ENCODE results near the gene FGB.

The FGB gene

GRCh38 chr4:154597798-154598774, 35.3 kb downstream of the FGB start:
- no peak for DNase-seq

GRCh38 chr4:154602404-154603020, 39.7 kb downstream of the FGB start:
- no peak for DNase-seq

DNA sequence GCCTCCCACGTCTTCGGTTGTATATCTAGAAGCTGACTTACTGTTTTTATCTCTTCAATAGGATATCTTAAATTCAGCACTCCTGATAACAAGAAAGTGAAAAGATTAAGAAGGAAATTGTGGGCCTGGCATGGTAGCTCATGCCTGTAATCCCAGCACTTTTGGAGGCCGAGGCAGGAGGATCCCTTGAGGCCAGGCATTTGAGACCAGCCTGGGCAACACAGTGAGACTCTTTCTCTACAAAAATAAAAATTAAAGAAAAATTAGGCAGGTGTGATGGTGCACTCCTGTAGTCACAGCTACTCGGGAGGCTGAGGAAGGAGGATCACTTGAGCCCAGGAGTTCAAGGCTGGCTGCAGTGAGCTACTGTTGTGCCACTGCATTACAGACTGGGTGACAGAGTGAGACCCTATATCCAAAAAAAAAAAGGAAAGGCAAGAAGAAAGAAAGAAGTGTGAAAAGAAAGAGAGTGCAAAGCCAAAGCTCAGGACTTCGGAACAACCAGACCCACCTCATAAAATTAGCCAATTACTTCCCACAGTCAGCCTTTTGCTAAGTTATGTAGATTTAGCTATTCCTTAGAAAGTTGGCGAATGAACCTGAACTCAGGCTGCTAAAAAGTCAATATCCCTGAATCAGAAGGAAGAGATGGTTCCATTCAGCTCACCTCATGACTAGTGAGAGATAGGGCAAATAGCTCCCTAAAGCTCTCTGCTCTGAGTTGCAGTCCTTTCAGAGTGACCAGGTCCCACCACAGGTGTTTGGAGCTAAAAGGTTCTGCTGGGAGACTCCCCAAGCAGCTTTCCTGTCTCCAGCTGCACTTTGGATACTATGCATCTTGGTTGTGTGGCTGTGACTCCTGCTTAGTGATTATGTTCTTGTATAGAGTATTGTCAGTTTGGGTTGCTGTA, 40.5 kb downstream of the FGB start:
- DNase-seq, result no peak

DNA sequence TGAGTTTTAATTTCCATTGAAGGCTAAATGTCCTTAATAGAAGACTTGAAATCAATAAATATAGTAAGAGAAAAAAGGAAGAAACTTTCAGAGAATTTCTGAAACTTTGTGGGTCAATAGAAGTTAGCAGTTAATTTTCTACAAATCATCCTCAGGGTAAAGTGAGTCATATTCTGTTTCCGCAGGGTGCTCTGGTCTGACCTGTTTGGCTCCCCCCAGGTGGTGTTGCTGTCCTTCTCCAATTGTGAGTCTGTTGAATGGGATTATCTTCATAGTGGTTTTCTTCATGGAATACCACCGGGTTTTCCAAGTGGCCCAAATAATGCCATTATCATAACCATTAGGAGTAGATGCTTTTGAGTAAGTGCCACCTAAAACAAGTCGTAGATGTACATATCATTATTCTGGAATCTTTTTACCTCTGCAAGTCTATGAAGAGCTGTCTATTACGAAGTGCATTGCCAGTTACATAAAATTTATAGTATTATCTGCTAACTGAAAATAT, 41.9 kb downstream of the FGB start:
- DNase-seq, result no peak

- no peak for DNase-seq
Measured at GRCh38 chr4:154606728-154607723, 44.2 kb downstream of the FGB start.

DNA sequence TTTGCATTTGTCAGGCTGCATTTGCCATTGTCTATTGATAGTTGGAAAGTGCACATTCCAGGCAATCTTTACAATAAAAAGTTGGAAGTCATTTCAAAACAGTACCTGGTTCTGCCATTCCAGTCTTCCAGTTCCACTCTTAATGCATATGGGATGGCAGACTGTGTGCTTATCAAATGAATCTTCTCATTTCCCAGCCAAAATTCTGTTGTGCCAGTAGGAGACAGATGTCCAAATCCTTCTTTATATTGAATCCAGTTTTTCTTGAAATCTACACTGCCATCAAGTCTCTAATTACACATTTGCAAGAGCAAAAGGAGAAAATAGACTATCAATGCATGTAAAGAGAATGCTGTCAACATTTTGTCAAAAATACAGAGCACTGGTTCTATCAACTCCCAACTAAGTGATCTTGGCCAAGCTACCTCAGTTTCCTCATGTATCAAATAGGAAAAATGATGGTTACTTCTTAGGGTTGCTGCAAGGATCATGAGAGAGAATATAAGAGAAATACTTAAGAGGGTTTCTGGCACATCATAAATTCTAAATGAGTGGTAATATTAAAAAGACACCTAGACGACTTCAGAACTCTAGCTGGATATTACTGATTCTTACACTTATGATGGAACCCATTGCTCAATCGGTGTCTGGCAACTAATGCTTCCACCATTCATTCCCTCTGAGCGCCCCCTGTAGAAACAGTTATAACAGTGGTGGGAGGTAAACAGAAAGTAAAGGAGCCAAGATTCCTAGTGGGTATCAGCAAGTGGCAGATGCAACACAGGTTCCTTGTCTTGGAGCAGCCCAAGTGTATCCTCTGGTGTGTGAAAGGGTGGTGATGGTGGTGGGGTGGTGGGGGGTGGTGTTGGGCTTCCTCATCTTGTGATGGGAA, 45.8 kb downstream of the FGB start:
- no peak for DNase-seq

DNA sequence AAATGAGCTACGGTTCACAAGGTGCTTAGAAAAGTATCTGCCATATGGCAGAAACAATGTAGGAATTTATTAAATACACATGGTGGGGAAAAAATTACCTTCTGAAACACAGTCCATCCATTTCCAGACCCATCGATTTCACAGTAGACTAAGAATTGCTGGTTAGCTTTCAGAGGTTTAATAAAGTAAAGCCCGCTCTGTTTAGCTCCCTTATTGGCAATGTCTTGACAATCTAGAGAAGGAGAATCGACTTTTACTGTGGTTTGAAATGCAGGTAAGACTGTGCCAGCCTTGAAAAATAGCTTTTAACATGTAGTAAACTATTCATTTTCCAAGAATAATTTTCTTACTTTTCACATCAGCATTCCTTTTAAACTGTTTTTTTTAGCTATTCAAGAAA, 46.7 kb downstream of the FGB start:
- no peak for DNase-seq

- no peak for DNase-seq
Measured at GRCh38 chr4:154610582-154610981, 47.8 kb downstream of the FGB start.

GRCh38 chr4:154611833-154612232, 49.0 kb downstream of the FGB start:
- no peak for DNase-seq

DNA sequence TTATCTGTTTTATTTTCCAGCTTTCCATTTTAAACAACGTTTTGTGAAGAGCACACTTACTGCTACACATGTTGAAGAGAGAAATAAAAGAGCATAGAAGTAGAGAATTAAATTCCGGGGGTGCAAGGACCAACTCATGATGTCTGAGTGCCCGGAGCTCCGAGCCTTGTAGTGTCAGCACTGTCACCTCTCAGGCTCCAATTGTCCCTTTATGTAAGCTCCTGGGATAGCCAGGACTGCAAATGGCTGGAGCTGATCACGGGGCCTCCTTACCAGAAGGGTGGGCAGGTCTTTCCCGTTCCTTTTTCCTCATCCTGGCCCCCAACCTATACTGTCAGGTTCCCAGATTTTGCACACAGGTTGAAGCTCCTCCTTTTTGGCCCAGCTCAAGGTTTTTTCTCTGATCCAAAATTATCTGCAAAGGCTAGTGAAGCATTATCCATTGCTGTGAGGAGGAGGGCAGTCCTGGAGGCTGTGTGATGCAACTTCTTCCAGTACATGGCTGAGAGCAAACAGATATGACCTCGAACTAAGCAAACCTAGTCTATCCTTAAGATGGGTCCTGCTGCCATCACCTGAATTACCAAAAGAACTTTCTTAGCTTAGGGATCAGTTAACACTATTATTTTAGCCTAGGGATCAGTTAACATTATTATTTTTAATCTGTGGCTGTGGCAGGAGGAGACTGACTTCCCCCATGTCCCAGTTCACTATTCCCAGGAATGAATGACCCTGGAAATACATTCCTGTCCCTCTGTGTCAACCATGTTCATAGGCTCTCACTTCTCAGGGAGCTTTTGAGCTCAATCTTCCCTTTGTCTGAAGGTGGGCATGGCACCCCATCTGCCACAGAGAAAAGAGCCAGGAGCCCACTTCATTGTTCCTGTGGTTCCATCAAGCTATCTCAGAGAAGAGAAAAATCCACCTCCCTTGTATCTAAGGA, 49.9 kb downstream of the FGB start, which contains the start of gene FGG:
TSS of gene FGG (minus strand) at position 185 of the 943 bp plus-strand sequence. CDS start at position 138, 47 bp downstream.
- DNase-seq, result no peak

- no peak for DNase-seq
Measured at GRCh38 chr4:154614306-154614705, 51.5 kb downstream of the FGB start.

DNA sequence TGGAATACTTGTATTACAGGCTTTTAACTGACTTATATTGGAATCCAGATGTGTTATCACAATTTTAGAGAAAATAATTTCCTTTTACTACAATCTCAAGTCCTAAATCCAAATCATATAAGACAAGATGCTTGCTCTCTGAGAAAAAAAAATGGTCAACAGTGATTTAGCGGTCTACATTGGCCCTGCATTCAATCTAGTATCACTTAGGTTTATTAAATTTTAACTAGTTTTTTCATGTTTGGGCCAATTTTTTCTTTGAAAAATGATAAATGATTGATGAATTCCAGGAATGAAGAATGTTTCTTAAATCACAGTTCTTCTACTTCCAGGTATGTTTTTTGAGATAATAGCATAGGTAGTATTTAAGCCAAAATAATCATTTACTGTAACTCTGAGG, 52.4 kb downstream of the FGB start:
- DNase-seq, result no peak

DNA sequence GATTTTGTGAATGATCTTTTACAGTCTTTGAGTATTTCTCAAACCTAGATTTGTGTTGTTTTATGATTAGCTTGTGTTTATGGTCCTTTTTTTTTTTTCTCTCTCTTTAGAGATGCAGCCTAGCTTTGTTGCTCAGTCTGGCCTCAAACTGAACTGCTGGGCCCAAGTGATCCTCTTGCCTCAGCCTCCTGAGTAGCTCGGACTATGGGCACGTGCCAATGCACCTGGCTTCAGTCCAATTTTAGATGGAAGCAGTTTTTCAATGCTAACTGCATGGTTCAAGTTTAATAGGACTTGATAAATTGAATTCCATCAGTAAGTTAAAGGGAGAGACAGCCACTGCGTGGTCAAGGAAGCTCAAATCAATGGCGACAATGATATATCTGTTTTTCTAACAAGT, 53.5 kb downstream of the FGB start:
- DNase-seq, result no peak

DNA sequence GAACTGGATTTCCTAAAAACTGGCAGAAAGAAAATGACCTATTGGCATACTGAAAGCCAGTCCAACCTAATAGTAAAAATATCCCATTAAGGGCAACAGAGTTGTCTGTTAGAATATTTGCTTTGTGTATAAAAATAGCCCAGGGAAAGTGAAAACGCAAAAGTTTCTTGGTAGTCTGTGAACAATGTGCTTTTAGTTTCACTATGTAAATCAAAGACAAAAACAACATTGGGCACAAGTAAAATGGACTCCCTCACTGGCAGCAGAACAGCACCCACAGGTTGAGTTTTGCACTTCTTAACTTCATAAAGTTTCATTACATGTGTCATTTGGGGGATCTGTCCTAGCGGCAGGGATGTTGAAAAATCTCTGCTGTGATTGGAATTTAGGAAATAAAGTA, 53.9 kb downstream of the FGB start:
- no peak for DNase-seq

- DNase-seq, result no peak
Measured at GRCh38 chr4:154617820-154618317, 55.1 kb downstream of the FGB start.

DNA sequence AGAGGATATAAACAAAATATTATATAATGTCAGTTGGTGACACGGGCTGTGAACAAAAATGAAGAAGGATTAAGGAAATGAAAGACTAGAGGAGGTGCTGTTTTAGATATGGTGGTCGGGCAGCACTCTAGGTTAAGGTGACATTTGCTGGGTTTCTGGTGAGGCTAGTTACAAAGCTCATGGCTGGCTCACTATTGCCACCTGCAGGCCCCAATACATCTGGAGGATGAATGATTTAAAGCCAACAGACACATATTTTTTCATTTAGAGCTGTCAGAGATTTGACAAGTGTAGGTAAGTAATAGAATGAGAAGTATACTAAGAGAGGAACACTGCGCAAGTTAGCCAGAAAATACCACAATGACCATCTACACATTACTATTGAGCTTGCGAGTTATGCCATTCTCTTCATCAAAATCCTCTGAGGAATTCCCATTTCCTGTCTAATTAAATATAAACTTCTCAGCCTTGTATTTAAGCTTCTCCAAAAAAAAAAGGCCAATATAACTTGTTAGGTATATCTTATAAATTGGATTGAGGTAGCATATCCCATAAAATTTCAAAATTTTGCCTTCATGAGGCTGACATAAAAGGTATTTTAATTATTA, 56.0 kb downstream of the FGB start:
- peak; percentile 35 for DNase-seq

GRCh38 chr4:154620111-154620510, 57.3 kb downstream of the FGB start:
- no peak for DNase-seq
